GM21737 (cell line): Measurements from ENCODE around the gene GABRA4.

Source experiments
- ATAC-seq: cut with Tn5 transposase; IDR thresholded peaks from one replicate; pipeline ENCODE4 v1.9.1; 2021; ENCODE audit warnings: mild to moderate bottlenecking, moderate library complexity; ENCODE audit not compliant: unreplicated experiment

Gene GABRA4

GRCh38 chr4:46979726-46980125, 13.7 kb downstream of the GABRA4 start:
- no peak for ATAC-seq

GRCh38 chr4:46979283-46979682, 14.1 kb downstream of the GABRA4 start:
- no peak for ATAC-seq

- ATAC-seq: no peak
Measured at GRCh38 chr4:46977245-46977644, 16.1 kb downstream of the GABRA4 start.

- no peak for ATAC-seq
Measured at GRCh38 chr4:46975812-46976553, 17.4 kb downstream of the GABRA4 start.

GRCh38 chr4:46974891-46975543, 18.4 kb downstream of the GABRA4 start:
- no peak for ATAC-seq

- no peak for ATAC-seq
Measured at GRCh38 chr4:46968847-46969246, 24.5 kb downstream of the GABRA4 start.

- ATAC-seq: no peak
Measured at GRCh38 chr4:46967631-46968030, 25.8 kb downstream of the GABRA4 start.

- ATAC-seq: no peak
Measured at GRCh38 chr4:46958742-46959488, 34.5 kb downstream of the GABRA4 start.

- ATAC-seq: no peak
Measured at GRCh38 chr4:46956451-46956850, 36.9 kb downstream of the GABRA4 start.

- no peak for ATAC-seq
Measured at GRCh38 chr4:46955601-46956000, 37.8 kb downstream of the GABRA4 start.

GRCh38 chr4:46954643-46955042, 38.7 kb downstream of the GABRA4 start:
- ATAC-seq: no peak

- ATAC-seq: no peak
Measured at GRCh38 chr4:46953564-46953963, 39.8 kb downstream of the GABRA4 start.

GRCh38 chr4:46952451-46952850, 40.9 kb downstream of the GABRA4 start:
- ATAC-seq: no peak

GRCh38 chr4:46950826-46951225, 42.6 kb downstream of the GABRA4 start:
- ATAC-seq: no peak

GRCh38 chr4:46949822-46950221, 43.6 kb downstream of the GABRA4 start:
- ATAC-seq: no peak

GRCh38 chr4:46947541-46947940, 45.8 kb downstream of the GABRA4 start:
- ATAC-seq: no peak

- ATAC-seq: no peak
Measured at GRCh38 chr4:46946919-46947536, 46.4 kb downstream of the GABRA4 start.

- ATAC-seq: no peak
Measured at GRCh38 chr4:46945062-46945461, 48.3 kb downstream of the GABRA4 start.

- ATAC-seq: no peak
Measured at GRCh38 chr4:46944345-46944744, 49.0 kb downstream of the GABRA4 start.

GRCh38 chr4:46937493-46937892, 55.9 kb downstream of the GABRA4 start:
- no peak for ATAC-seq

- ATAC-seq: no peak
Measured at GRCh38 chr4:46934726-46935125, 58.7 kb downstream of the GABRA4 start.
